Lower leg skin (tissue), 4 donors: ENCODE data around the gene AHRR. TPM values are rescaled to one million over a fixed set of nuclear protein-coding genes. Genes with fewer than 3 reads are reported as not detected.
"Not testable (repeated sequence)": the region's sequence is repeated elsewhere in the genome, so short reads cannot be mapped to it uniquely, and the experiment has no call there.

ENCODE experiments used
- DNase-seq, 2 donors: peaks; one replicate each; pipeline ENCODE4 v3.0.0-alpha.2; 2019; ENCODE audit warnings: low spot score in 2 of 2
- H3K4me3 ChIP-seq: fragments of 200-600 bp; sonication (generic); 2 replicates; pipeline ENCODE4 v1.5.1; 2017; ENCODE audit warnings: mild to moderate bottlenecking, low read depth; ENCODE audit not compliant: poor library complexity, severe bottlenecking
- CTCF ChIP-seq, 3 donors: fragments of 450-650 bp; IDR thresholded peaks; one replicate each; pipeline ENCODE4 v1.5.1; 2016; ENCODE audit warnings: antibody characterized with exemption in 3 of 3, mild to moderate bottlenecking in 3 of 3, moderate library complexity in 2 of 3
- POLR2A ChIP-seq, 2 donors: fragments of 450-650 bp; IDR thresholded peaks; one replicate each; pipeline ENCODE4 v1.6.1; 2016 to 2017; ENCODE audit warnings: antibody characterized with exemption in 2 of 2, mild to moderate bottlenecking in 1 of 2, moderate library complexity in 1 of 2
- WGBS, 2 donors: methylation state at CpG; one replicate each; pipeline ENCODE4 v1.1.5; 2018; 5-methylcytosine and 5-hydroxymethylcytosine counted together
- intact Hi-C: fragments of 100-400 bp; cut with DNase I; formaldehyde crosslinking; loops from one replicate; pipeline ENCODE4 v1.15.0; 2023; ENCODE audit warnings: low total_unique reads
- total RNA-seq, 4 donors: library from RNA; depleted of rRNA; stranded (reverse); fragments of >200 nt; gene quantifications; one replicate each; pipeline ENCODE4 v1.1.0, GENCODE V29; 2016

Gene AHRR
- total RNA-seq = 10 to 100 TPM in 1 of 4 donors, 1 to 10 TPM in 3; 3.6 to 19.6 (median 6.0) TPM

- TF ChIP-seq CTCF (IDR thresholded peaks at IDR 0.05) (no peak), POLR2A (IDR thresholded peaks at IDR 0.05) (no peak)
- peak in 1 of 2 donors; percentile 93 for DNase-seq
- WGBS, 2 donors = 0 to 1% methylated on average over 31 to 34 of the region's 51 CpGs
- H3K4me3 ChIP-seq = peak within 1 kb of the TSS; percentile 24
- intact Hi-C loops = no loop called here
These were observed at the start of gene AHRR for GRCh38 chr5:321230-321725. TSS of gene AHRR (plus strand) at chr5:321714. CDS start at chr5:343903, 22,189 bp downstream.

- peak overlapping the region; percentile 63 for H3K4me3 ChIP-seq
- DNase-seq, intact Hi-C loops: not testable (repeated sequence)
- WGBS, 2 donors = 0 to 7% methylated on average over 4 to 20 of the region's 41 CpGs
These were observed 49.7 kb upstream of the AHRR start for GRCh38 chr5:271828-272167.

GRCh38 chr5:273091-273490 lies 48.4 kb upstream of the AHRR start:
- H3K4me3 ChIP-seq, intact Hi-C loops: not testable (repeated sequence)
- DNase-seq = peak in 1 of 2 donors; percentile 63
- 81 to 86% methylated on average over 9 of the region's 9 CpGs for WGBS, 2 donors

- peak in 1 of 2 donors; percentile 68 for DNase-seq
- H3K4me3 ChIP-seq, intact Hi-C loops: not testable (repeated sequence)
- 82 to 85% methylated on average over 7 of the region's 7 CpGs for WGBS, 2 donors
These were observed 48.0 kb upstream of the AHRR start for GRCh38 chr5:273491-273890.

- DNase-seq, H3K4me3 ChIP-seq, intact Hi-C loops: not testable (repeated sequence)
- 49 to 52% methylated on average over 7 of the region's 7 CpGs for WGBS, 2 donors
These were observed 47.2 kb upstream of the AHRR start for GRCh38 chr5:274346-274745.

GRCh38 chr5:278646-279045 lies 42.9 kb upstream of the AHRR start:
- 89 to 92% methylated on average over 7 to 9 of the region's 9 CpGs for WGBS, 2 donors
- intact Hi-C loops = no loop called here
- H3K4me3 ChIP-seq = no peak overlapping the region
- no peak for DNase-seq
- TF ChIP-seq CTCF (IDR thresholded peaks at IDR 0.05) (no peak), POLR2A (IDR thresholded peaks at IDR 0.05) (no peak)

GRCh38 chr5:279051-279665 lies 42.4 kb upstream of the AHRR start:
- H3K4me3 ChIP-seq, intact Hi-C loops: not testable (repeated sequence)
- 60 to 74% methylated on average over 14 of the region's 14 CpGs for WGBS, 2 donors
- DNase-seq = peak in 1 of 2 donors; percentile 70

- TF ChIP-seq POLR2A (IDR thresholded peaks at IDR 0.05) (no peak), CTCF (IDR thresholded peaks at IDR 0.05) (no peak)
- intact Hi-C loops = no loop called here
- DNase-seq = no peak
- WGBS, 2 donors = 82 to 88% methylated on average over 10 to 14 of the region's 14 CpGs
- H3K4me3 ChIP-seq = no peak overlapping the region
These were observed 35.4 kb upstream of the AHRR start for GRCh38 chr5:285991-286557.

- DNase-seq, intact Hi-C loops, H3K4me3 ChIP-seq: not testable (repeated sequence)
- 93 to 94% methylated on average over 13 of the region's 13 CpGs for WGBS, 2 donors
These were observed 31.3 kb upstream of the AHRR start for GRCh38 chr5:290200-290599.

GRCh38 chr5:291345-291744 lies 30.2 kb upstream of the AHRR start:
- intact Hi-C loops, DNase-seq, H3K4me3 ChIP-seq: not testable (repeated sequence)
- whole genome bisulfite sequencing, 2 donors = 93 to 96% methylated on average over 10 of the region's 10 CpGs

- intact Hi-C loops, H3K4me3 ChIP-seq, DNase-seq: not testable (repeated sequence)
- 94 to 96% methylated on average over 14 to 17 of the region's 17 CpGs for WGBS, 2 donors
These were observed 26.7 kb upstream of the AHRR start for GRCh38 chr5:294788-295187.

GRCh38 chr5:296207-296606 lies 25.3 kb upstream of the AHRR start:
- DNase-seq, H3K4me3 ChIP-seq, intact Hi-C loops: not testable (repeated sequence)
- WGBS, 2 donors = 82% methylated on average over 10 of the region's 10 CpGs
